ENCODE measurements around the gene DAB1. TPM values are rescaled to one million over a fixed set of nuclear protein-coding genes. Genes with fewer than 3 reads are reported as not detected.

The DAB1 gene
- total RNA-seq, 6 donors from 2014 or later, result 0.15 to 0.20 TPM; not detected in 4

GRCh38 chr1:57376041-57376440, 47.8 kb downstream of the DAB1 start:
- no peak for ATAC-seq (ENCODE audit: low FRiP score in 2 of 2)

GRCh38 chr1:57369889-57370288, 54.0 kb downstream of the DAB1 start:
- H3K27me3 ChIP-seq, result no peaks in the 10 kb centered on the region
- no peak overlapping the region for H3K4me3 ChIP-seq
- H3K4me1 ChIP-seq, result no peaks in the 10 kb centered on the region
- no peaks in the 10 kb centered on the region for H3K36me3 ChIP-seq
- peaks cover 0 to 12% (median 0%) of the 10 kb centered on the region in 4 donors for H3K9me3 ChIP-seq
- TF ChIP-seq, protein P1, sequence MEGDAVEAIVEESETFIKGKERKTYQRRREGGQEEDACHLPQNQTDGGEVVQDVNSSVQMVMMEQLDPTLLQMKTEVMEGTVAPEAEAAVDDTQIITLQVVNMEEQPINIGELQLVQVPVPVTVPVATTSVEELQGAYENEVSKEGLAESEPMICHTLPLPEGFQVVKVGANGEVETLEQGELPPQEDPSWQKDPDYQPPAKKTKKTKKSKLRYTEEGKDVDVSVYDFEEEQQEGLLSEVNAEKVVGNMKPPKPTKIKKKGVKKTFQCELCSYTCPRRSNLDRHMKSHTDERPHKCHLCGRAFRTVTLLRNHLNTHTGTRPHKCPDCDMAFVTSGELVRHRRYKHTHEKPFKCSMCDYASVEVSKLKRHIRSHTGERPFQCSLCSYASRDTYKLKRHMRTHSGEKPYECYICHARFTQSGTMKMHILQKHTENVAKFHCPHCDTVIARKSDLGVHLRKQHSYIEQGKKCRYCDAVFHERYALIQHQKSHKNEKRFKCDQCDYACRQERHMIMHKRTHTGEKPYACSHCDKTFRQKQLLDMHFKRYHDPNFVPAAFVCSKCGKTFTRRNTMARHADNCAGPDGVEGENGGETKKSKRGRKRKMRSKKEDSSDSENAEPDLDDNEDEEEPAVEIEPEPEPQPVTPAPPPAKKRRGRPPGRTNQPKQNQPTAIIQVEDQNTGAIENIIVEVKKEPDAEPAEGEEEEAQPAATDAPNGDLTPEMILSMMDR (IDR thresholded peaks at IDR 0.05), result no peak
- 90 to 95% methylated on average over 4 of the region's 4 CpGs for WGBS, 2 donors
- DNase-seq, result no peak
- no peak overlapping the region for H3K27ac ChIP-seq
- no peak for ATAC-seq (ENCODE audit: low FRiP score in 2 of 2)

More at GRCh38 chr1:57376041-57376440, 47.8 kb downstream of the DAB1 start:
- no peaks in the 10 kb centered on the region for H3K9me3 ChIP-seq
- no peaks in the 10 kb centered on the region for H3K27me3 ChIP-seq
- DNase-seq, result no peak
- TF ChIP-seq EP300 (IDR thresholded peaks at IDR 0.05) (no peak), POLR2A (IDR thresholded peaks at IDR 0.05) (no peak), POLR2AphosphoS5 (IDR thresholded peaks at IDR 0.05) (no peak)
- TF ChIP-seq, protein P1 (IDR thresholded peaks at IDR 0.05), result no peak
- no peak overlapping the region for H3K4me3 ChIP-seq
- H3K36me3 ChIP-seq, result no peaks in the 10 kb centered on the region
- H3K27ac ChIP-seq, result no peak overlapping the region
- H3K4me1 ChIP-seq, result no peaks in the 10 kb centered on the region
- WGBS, 2 donors, result 71 to 78% methylated on average over 1 of the region's 1 CpG

DNA sequence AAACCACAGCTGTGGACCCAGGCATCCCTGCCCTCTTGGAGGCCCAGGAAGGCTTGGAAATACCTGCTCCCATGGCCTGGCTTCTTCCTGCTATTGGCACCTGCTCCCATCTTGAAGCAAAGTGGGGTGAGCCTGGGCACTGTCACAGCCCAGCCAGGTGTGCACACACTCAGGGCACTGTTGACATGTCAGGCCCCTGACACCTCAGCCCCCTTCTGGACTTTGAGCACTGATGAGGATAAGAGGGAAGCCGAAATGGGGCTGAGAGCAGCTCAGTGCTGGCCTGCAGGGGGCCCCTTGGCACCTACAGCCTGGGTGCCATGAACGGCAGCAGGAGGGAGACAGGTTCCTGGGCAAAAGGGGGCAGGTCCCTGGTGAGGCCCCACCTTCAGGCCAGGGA, 55.9 kb downstream of the DAB1 start:
- Histone ChIP-seq H3K9me3 (peaks cover 0 to 12% (median 0%) of the 10 kb centered on the region in 4 donors), H3K27ac (no peak overlapping the region), H3K4me3 (no peak overlapping the region), H3K4me1 (no peaks in the 10 kb centered on the region), H3K36me3 (no peaks in the 10 kb centered on the region), H3K27me3 (no peaks in the 10 kb centered on the region)
- ATAC-seq (ENCODE audit: low FRiP score in 2 of 2) (peak in 1 of 2 donors; percentile 32), DNase-seq (peak in 1 of 2 donors; percentile 35)
- TF ChIP-seq EP300 (IDR thresholded peaks at IDR 0.05), result no peak
- TF ChIP-seq, protein P1 (IDR thresholded peaks at IDR 0.05), result no peak
- TF ChIP-seq POLR2AphosphoS5 (IDR thresholded peaks at IDR 0.05), result no peak
- TF ChIP-seq POLR2A (IDR thresholded peaks at IDR 0.05), result no peak
- 86 to 94% methylated on average over 1 to 2 of the region's 2 CpGs for WGBS, 2 donors

- DNase-seq (no peak), ATAC-seq (ENCODE audit: low FRiP score in 2 of 2) (no peak)
Measured at GRCh38 chr1:57363643-57364042, 60.2 kb downstream of the DAB1 start.

DNA sequence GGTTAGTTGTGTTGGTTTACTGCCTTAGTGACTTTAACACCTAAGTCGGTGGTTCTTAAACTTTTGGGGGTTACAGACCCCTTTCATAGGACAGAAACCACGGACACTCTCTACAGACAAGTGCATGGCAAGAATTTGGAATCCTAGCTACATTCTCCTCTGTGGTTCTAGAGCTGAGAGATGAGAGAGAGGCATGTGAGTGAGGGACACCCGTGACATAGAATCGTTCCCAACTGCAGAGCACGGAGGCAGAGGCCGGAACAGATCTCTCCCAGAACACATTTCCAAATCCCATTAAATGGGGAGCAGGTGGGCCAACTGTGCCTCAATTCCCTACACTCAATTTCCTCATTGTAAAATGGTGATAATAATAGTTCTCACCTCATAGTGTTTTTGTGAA, 60.7 kb downstream of the DAB1 start:
- TF ChIP-seq, protein P1 (IDR thresholded peaks at IDR 0.05), result no peak
- TF ChIP-seq EP300 (IDR thresholded peaks at IDR 0.05) (no peak), POLR2AphosphoS5 (IDR thresholded peaks at IDR 0.05) (no peak), POLR2A (IDR thresholded peaks at IDR 0.05) (no peak)
- H3K9me3 ChIP-seq, result peaks cover 0 to 8% (median 5%) of the 10 kb centered on the region in 4 donors
- ATAC-seq (ENCODE audit: low FRiP score in 2 of 2), result no peak
- H3K4me3 ChIP-seq, result no peak overlapping the region
- no peak overlapping the region for H3K27ac ChIP-seq
- DNase-seq, result no peak
- no peaks in the 10 kb centered on the region for H3K36me3 ChIP-seq
- 89 to 93% methylated on average over 6 of the region's 6 CpGs for WGBS, 2 donors
- H3K4me1 ChIP-seq, result no peaks in the 10 kb centered on the region
- no peaks in the 10 kb centered on the region for H3K27me3 ChIP-seq

More at GRCh38 chr1:57363643-57364042, 60.2 kb downstream of the DAB1 start:
- Histone ChIP-seq H3K27ac (no peak overlapping the region), H3K4me1 (no peaks in the 10 kb centered on the region), H3K4me3 (no peak overlapping the region), H3K9me3 (peaks cover 0 to 12% (median 2%) of the 10 kb centered on the region in 4 donors), H3K27me3 (no peaks in the 10 kb centered on the region), H3K36me3 (no peaks in the 10 kb centered on the region)
- no peak for TF ChIP-seq POLR2AphosphoS5 (IDR thresholded peaks at IDR 0.05)
- TF ChIP-seq EP300 (IDR thresholded peaks at IDR 0.05), result no peak
- TF ChIP-seq, protein P1 (IDR thresholded peaks at IDR 0.05), result no peak
- TF ChIP-seq POLR2A (IDR thresholded peaks at IDR 0.05), result no peak
- WGBS, 2 donors, result 75 to 86% methylated on average over 1 of the region's 1 CpG

All from upper lobe of left lung (tissue), 6 donors.